ENCODE measurements around the gene HES5.

- TF ChIP-seq ZNF674 (CRISPR knock-in tag; IDR thresholded peaks at IDR 0.05; ENCODE audit: low read depth), result no peak
- TF ChIP-seq ZNF232 (CRISPR knock-in tag; IDR thresholded peaks at IDR 0.05; ENCODE audit: borderline replicate concordance), result no peak
Observed at GRCh38 chr1:2523191-2523890, 6.7 kb downstream of the HES5 start.

Data from HepG2 (cell line).